H9 (cell line): ENCODE measurements around the gene PLSCR2. TPM values are rescaled to one million over a fixed set of nuclear protein-coding genes. Genes with fewer than 3 reads are reported as not detected.

Experiments
- DNase-seq: peaks from one replicate; pipeline ENCODE4 v3.0.0-alpha.2; 2017
- H2AFZ ChIP-seq: one replicate; pipeline ENCODE4 v1.6.1; 2013; ENCODE audit warnings: mild to moderate bottlenecking, low read length, control low read depth, moderate library complexity
- H2AK5ac ChIP-seq: 2 replicates; pipeline ENCODE4 v1.6.1; 2013; ENCODE audit warnings: low read length, control low read depth, mixed read lengths; ENCODE audit not compliant: insufficient read length
- H2BK120ac ChIP-seq: one replicate; pipeline ENCODE4 v1.6.1; 2013; ENCODE audit warnings: low read depth, mild to moderate bottlenecking, low read length, control low read depth, inconsistent platforms; ENCODE audit not compliant: poor library complexity, severe bottlenecking
- H2BK12ac ChIP-seq: 2 replicates; pipeline ENCODE4 v1.6.1; 2013; ENCODE audit warnings: low read length, control low read depth, mixed read lengths, low read depth; ENCODE audit not compliant: insufficient read length
- H2BK15ac ChIP-seq: 2 replicates; pipeline ENCODE4 v1.6.1; 2013; ENCODE audit warnings: low read depth, low read length, control low read depth
- H2BK20ac ChIP-seq: one replicate; pipeline ENCODE4 v1.6.1; 2013; ENCODE audit warnings: low read depth, mild to moderate bottlenecking, low read length, control low read depth, inconsistent platforms; ENCODE audit not compliant: poor library complexity, severe bottlenecking
- H2BK5ac ChIP-seq: 2 replicates; pipeline ENCODE4 v1.6.1; 2013; ENCODE audit warnings: low read length, control low read depth, mixed read lengths; ENCODE audit not compliant: insufficient read length
- H3K14ac ChIP-seq: 2 replicates; pipeline ENCODE4 v1.6.1; 2013; ENCODE audit warnings: low read length, control low read depth; ENCODE audit not compliant: insufficient read depth
- H3K18ac ChIP-seq: 2 replicates; pipeline ENCODE4 v1.6.1; 2013; ENCODE audit warnings: low read depth, mild to moderate bottlenecking, mixed read lengths, low read length, control low read depth; ENCODE audit not compliant: insufficient read length
- H3K23ac ChIP-seq: 2 replicates; pipeline ENCODE4 v1.6.1; 2013; ENCODE audit warnings: low read length, control low read depth, mixed read lengths, low read depth; ENCODE audit not compliant: insufficient read length
- H3K23me2 ChIP-seq: 2 replicates; pipeline ENCODE4 v1.6.1; 2013; ENCODE audit warnings: low read depth, mild to moderate bottlenecking, mixed read lengths, low read length, control low read depth; ENCODE audit not compliant: insufficient read length, poor library complexity, severe bottlenecking
- H3K27ac ChIP-seq: 2 replicates; pipeline ENCODE4 v1.5.1; 2013; ENCODE audit warnings: low read length, control low read depth, mixed read lengths, low read depth; ENCODE audit not compliant: insufficient read length
- H3K27me3 ChIP-seq: 2 replicates; pipeline ENCODE4 v1.6.1; 2013; ENCODE audit warnings: low read length, control low read depth, inconsistent platforms; ENCODE audit not compliant: insufficient read depth
- H3K4ac ChIP-seq: 2 replicates; pipeline ENCODE4 v1.6.1; 2013; ENCODE audit warnings: low read depth, mild to moderate bottlenecking, control low read depth, inconsistent platforms, low read length, moderate library complexity
- H3K4me1 ChIP-seq: 2 replicates; pipeline ENCODE4 v1.6.1; 2013; ENCODE audit warnings: low read length, control low read depth, inconsistent platforms; ENCODE audit not compliant: insufficient read depth
- H3K4me2 ChIP-seq: 2 replicates; pipeline ENCODE4 v1.6.1; 2013; ENCODE audit warnings: low read length, control low read depth, mixed read lengths; ENCODE audit not compliant: insufficient read length, insufficient read depth
- H3K56ac ChIP-seq: 2 replicates; pipeline ENCODE4 v1.6.1; 2013; ENCODE audit warnings: low read depth, mild to moderate bottlenecking, mixed read lengths, low read length, control low read depth; ENCODE audit not compliant: insufficient read length
- H3K79me1 ChIP-seq: 2 replicates; pipeline ENCODE4 v1.6.1; 2013; ENCODE audit warnings: low read depth, mild to moderate bottlenecking, moderate library complexity, low read length, control low read depth, inconsistent platforms; ENCODE audit not compliant: insufficient read depth, poor library complexity, severe bottlenecking
- H3K79me2 ChIP-seq: 2 replicates; pipeline ENCODE4 v1.6.1; 2013; ENCODE audit warnings: low read length, control low read depth, inconsistent platforms; ENCODE audit not compliant: insufficient read depth
- H3K9ac ChIP-seq: 2 replicates; pipeline ENCODE4 v1.6.1; 2013; ENCODE audit warnings: low read length, control low read depth, mixed read lengths; ENCODE audit not compliant: insufficient read length; ENCODE audit errors: extremely low read depth
- H3K9me3 ChIP-seq: one replicate; pipeline ENCODE4 v1.6.1; 2013; ENCODE audit warnings: low read depth, low read length, inconsistent platforms; ENCODE audit not compliant: control insufficient read depth
- H3T11ph ChIP-seq: one replicate; pipeline ENCODE4 v1.6.1; 2013; ENCODE audit warnings: mild to moderate bottlenecking, low read length, control low read depth, inconsistent platforms
- H4K20me1 ChIP-seq: one replicate; pipeline ENCODE4 v1.6.1; 2013; ENCODE audit not compliant: control insufficient read depth, insufficient read length, insufficient read depth
- H4K5ac ChIP-seq: 2 replicates; pipeline ENCODE4 v1.6.1; 2013; ENCODE audit warnings: low read depth, mild to moderate bottlenecking, mixed read lengths, low read length, control low read depth; ENCODE audit not compliant: insufficient read length
- H4K8ac ChIP-seq: replicated peaks from 2 replicates; pipeline ENCODE4 v1.6.1; 2013; ENCODE audit warnings: low read length, control low read depth, mixed read lengths, low read depth; ENCODE audit not compliant: insufficient read length
- H4K91ac ChIP-seq: 2 replicates; pipeline ENCODE4 v1.6.1; 2013; ENCODE audit warnings: low read depth, mild to moderate bottlenecking, moderate library complexity, mixed read lengths, low read length, control low read depth; ENCODE audit not compliant: insufficient read length
- H3K27ac Mint-ChIP-seq, 3 experiments: 2 replicates in 2 of 3; 3 replicates in 1 of 3; pipeline ENCODE4 v1.8.0; 2020 to 2021; ENCODE audit warnings: mixed read lengths in 3 of 3, mild to moderate bottlenecking in 1 of 3, moderate library complexity in 1 of 3
- H3K27me3 Mint-ChIP-seq: 2 replicates; pipeline ENCODE4 v1.8.0; 2021; ENCODE audit warnings: low read depth, mild to moderate bottlenecking, moderate library complexity, mixed read lengths
- H3K36me3 Mint-ChIP-seq, 3 experiments: 2 replicates in 2 of 3; 3 replicates in 1 of 3; pipeline ENCODE4 v1.8.0; 2020 to 2021; ENCODE audit warnings: low read depth in 3 of 3, mixed read lengths in 3 of 3; ENCODE audit not compliant: insufficient read depth in 1 of 3
- H3K4me1 Mint-ChIP-seq, 2 experiments: 2 replicates each; pipeline ENCODE4 v1.8.0; 2020; ENCODE audit warnings: mixed read lengths in 2 of 2
- H3K4me3 Mint-ChIP-seq, 2 experiments: 2 replicates in 1 of 2; 3 replicates in 1 of 2; pipeline ENCODE4 v1.8.0; 2020 to 2021; ENCODE audit warnings: mild to moderate bottlenecking in 2 of 2, mixed read lengths in 2 of 2, moderate library complexity in 1 of 2
- H3K9me3 Mint-ChIP-seq, 2 experiments: 2 replicates in 1 of 2; 3 replicates in 1 of 2; pipeline ENCODE4 v1.8.0; 2020; ENCODE audit warnings: mild to moderate bottlenecking in 2 of 2, mixed read lengths in 2 of 2, moderate library complexity in 1 of 2
- CTCF ChIP-seq: fragments of 200-600 bp; sonication (generic); conservative IDR thresholded peaks from 3 replicates; pipeline ENCODE4 v1.8.0; 2021; ENCODE audit warnings: antibody characterized with exemption, mild to moderate bottlenecking
- WGBS: extraction: QIAGEN DNeasy Blood & Tissue Kit; methylation state at CpG from one replicate; pipeline ENCODE4 v1.1.7; 2013; ENCODE audit warnings: missing lambda C conversion rate, low lambda C conversion rate, mixed read lengths; ENCODE audit not compliant: insufficient read length; ENCODE audit errors: extremely low coverage; 5-methylcytosine and 5-hydroxymethylcytosine counted together
- total RNA-seq: library from RNA; stranded (reverse); gene quantifications from 2 replicates; pipeline ENCODE4 v1.2.1, GENCODE V29; 2021

PLSCR2 gene
- total RNA-seq, 1 experiment from 2014 or later: not detected

- Mint-ChIP-seq H3K36me3 (no peaks in the 10 kb centered on the region), H3K9me3 (no peaks in the 10 kb centered on the region), H3K4me3 (no peak overlapping the region), H3K4me1 (peaks cover 5 to 9% of the 10 kb centered on the region in 2 experiments; a peak in 3 of 4 replicates), H3K27me3 (no peaks in the 10 kb centered on the region), H3K27ac (no peak overlapping the region)
- no peaks in the 10 kb centered on the region for H3K9me3 ChIP-seq
- no peaks in the 10 kb centered on the region for H3K79me1 ChIP-seq
- H3K79me2 ChIP-seq: no peaks in the 10 kb centered on the region
- H2BK120ac ChIP-seq: no peak overlapping the region
- no CpG with 5 or more reads among the region's 10 CpGs for WGBS
- DNase-seq: no peak
- no peak overlapping the region for H2BK15ac ChIP-seq
- no peaks in the 10 kb centered on the region for H4K20me1 ChIP-seq
- H3K23ac ChIP-seq: no peak overlapping the region
- no peak overlapping the region for H3K4ac ChIP-seq
- H3K14ac ChIP-seq: no peak overlapping the region
- no peak for TF ChIP-seq CTCF
- H4K8ac ChIP-seq: no peak overlapping the region
- no peak overlapping the region for H2BK20ac ChIP-seq
- no peak overlapping the region for H2AK5ac ChIP-seq
- no peak overlapping the region for H3T11ph ChIP-seq
- H3K27me3 ChIP-seq: no peaks in the 10 kb centered on the region
- no peak overlapping the region for H3K9ac ChIP-seq
- H3K27ac ChIP-seq: no peak overlapping the region
- H4K5ac ChIP-seq: no peak overlapping the region
- H2AFZ ChIP-seq: no peak overlapping the region
- no peak overlapping the region for H3K18ac ChIP-seq
- no peak overlapping the region for H2BK5ac ChIP-seq
- no peak overlapping the region for H2BK12ac ChIP-seq
- no peaks in the 10 kb centered on the region for H3K23me2 ChIP-seq
- no peak overlapping the region for H4K91ac ChIP-seq
- no peak overlapping the region for H3K56ac ChIP-seq
- H3K4me1 ChIP-seq: no peaks in the 10 kb centered on the region
- H3K4me2 ChIP-seq: no peak overlapping the region
Measured at GRCh38 chr3:146468671-146469149, 651 bp downstream of the PLSCR2 start.
